ENCODE data around the gene SCN1A. TPM values are rescaled to one million over a fixed set of nuclear protein-coding genes. Genes with fewer than 3 reads are reported as not detected.

Gene SCN1A
- polyA plus RNA-seq, 3 donors = 0.17 to 0.39 (median 0.24) TPM

GRCh38 chr2:166090908-166091307 is 36.9 kb downstream of the SCN1A start:
- no peak for DNase-seq (ENCODE audit: extremely low read depth in 1 of 11, low read depth in 9 of 11, low spot score in 4 of 11)

DNA sequence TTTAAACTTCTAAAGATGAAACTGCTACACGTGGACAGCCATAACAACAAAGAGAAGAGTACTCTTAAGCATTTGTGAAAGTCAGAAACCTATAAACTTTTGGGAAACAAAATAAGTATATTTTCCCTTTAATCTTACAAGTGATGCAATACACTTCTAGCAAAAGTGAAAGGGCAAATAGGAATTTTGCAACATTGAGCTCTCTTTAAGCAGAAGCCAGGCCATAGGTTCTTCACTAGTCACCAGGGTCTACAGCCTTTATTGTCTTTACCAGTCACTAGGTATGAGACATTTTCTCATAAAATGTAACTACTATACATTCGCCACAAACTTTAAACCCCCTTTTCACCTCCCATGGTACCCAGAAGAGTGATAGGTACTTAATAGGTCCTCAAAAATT is 37.5 kb downstream of the SCN1A start:
- DNase-seq (ENCODE audit: extremely low read depth in 1 of 11, low read depth in 9 of 11, low spot score in 4 of 11) = no peak

GRCh38 chr2:166088634-166089033 is 39.2 kb downstream of the SCN1A start:
- no peak for DNase-seq (ENCODE audit: extremely low read depth in 1 of 11, low read depth in 9 of 11, low spot score in 4 of 11)

DNA sequence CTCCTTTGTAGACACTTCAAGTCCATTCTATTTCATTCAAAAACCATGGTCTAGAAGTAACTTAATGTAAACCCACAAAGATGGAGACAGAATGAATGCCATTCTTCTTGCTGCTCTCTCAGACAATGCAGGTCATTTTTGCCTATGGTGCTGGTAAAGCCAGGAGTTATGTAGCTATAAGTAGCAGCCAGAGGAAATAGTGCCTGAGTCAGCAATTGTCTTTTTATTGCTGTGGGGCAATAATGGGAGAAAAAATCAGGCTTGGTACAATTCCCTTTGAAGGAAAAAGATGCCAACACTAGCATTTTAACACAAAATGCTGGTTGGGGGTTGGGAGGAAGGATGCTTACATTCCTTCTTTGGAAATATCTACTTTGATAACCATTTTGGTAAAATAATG is 43.5 kb downstream of the SCN1A start:
- no peak for DNase-seq (ENCODE audit: extremely low read depth in 1 of 11, low read depth in 9 of 11, low spot score in 4 of 11)

DNA sequence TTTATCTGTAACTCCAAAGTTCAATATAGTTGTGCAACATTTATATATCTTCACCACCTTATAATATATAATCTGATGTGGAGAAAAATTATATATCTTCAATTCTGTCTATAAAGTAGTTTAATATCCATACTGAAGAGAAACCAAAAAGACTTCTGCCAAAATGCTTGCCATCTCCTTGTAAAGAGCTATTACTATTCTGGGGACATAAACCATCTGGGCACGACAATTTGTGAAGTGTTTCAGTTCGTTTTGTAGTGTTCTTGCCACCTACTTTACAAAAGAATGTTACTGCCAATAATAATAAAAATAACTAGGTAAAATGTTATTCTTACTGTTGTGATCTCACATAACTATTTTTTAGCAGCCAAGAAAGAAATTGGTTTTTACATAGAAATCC is 45.1 kb downstream of the SCN1A start:
- no peak for DNase-seq (ENCODE audit: extremely low read depth in 1 of 11, low read depth in 9 of 11, low spot score in 4 of 11)

- no peak for DNase-seq (ENCODE audit: extremely low read depth in 1 of 11, low read depth in 9 of 11, low spot score in 4 of 11)
Measured at GRCh38 chr2:166081852-166082251, 46.0 kb downstream of the SCN1A start.

- no peak for DNase-seq (ENCODE audit: extremely low read depth in 1 of 11, low read depth in 9 of 11, low spot score in 4 of 11)
Measured at GRCh38 chr2:166081131-166081632, 46.6 kb downstream of the SCN1A start.

GRCh38 chr2:166074430-166074829 is 53.4 kb downstream of the SCN1A start:
- DNase-seq (ENCODE audit: extremely low read depth in 1 of 11, low read depth in 9 of 11, low spot score in 4 of 11) = no peak

GRCh38 chr2:166074011-166074410 is 53.8 kb downstream of the SCN1A start:
- no peak for DNase-seq (ENCODE audit: extremely low read depth in 1 of 11, low read depth in 9 of 11, low spot score in 4 of 11)

DNA sequence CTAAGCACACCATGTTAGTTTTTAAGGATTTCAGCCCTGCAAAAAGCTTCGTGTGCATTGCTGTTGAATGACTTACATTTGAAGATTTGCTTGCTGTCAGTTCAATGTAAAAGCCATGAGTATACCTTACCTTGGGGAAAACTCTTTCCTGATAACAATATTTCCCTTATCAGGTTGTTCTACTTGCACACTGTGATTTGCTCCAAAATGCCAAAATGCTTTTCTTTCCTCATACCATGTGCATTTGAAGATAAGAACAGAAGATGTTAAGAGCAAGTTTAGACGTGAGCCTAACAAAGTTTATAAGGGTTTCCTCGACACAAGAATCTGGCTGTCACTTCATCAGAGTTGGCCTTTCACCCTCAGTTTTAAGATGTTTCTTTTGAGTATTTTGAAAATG is 57.6 kb downstream of the SCN1A start:
- no peak for DNase-seq (ENCODE audit: extremely low read depth in 1 of 11, low read depth in 9 of 11, low spot score in 4 of 11)

DNA sequence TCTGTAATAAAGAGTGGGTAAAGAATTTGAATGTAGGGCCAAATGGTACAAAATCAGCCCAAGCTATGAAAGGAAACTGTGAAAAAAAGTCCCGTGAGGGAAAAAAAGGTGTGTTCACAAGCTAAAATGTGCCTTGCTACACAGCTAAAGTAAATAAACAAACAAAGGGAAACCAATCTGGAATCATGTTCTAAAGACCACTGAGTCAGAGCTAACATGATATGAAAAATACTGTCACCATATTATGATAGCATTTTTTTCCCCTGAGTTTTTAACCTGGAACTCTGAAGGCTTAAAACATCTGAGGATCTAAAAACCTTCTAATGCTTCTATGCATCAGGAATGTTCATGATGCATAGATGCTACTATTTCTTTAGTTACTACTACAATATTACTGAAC is 58.8 kb downstream of the SCN1A start:
- no peak for DNase-seq (ENCODE audit: extremely low read depth in 1 of 11, low read depth in 9 of 11, low spot score in 4 of 11)

GRCh38 chr2:166067229-166067628 is 60.6 kb downstream of the SCN1A start:
- DNase-seq (ENCODE audit: extremely low read depth in 1 of 11, low read depth in 9 of 11, low spot score in 4 of 11) = no peak

- no peak for DNase-seq (ENCODE audit: extremely low read depth in 1 of 11, low read depth in 9 of 11, low spot score in 4 of 11)
Measured at GRCh38 chr2:166060191-166060590, 67.6 kb downstream of the SCN1A start.

- peak in 3 of 11 donors; percentile 2 to 4 (median 3) for DNase-seq (ENCODE audit: extremely low read depth in 1 of 11, low read depth in 9 of 11, low spot score in 4 of 11)
Measured at GRCh38 chr2:166057370-166058164, 70.3 kb downstream of the SCN1A start.

GRCh38 chr2:166044853-166045483 is 82.9 kb downstream of the SCN1A start:
- DNase-seq (ENCODE audit: extremely low read depth in 1 of 11, low read depth in 9 of 11, low spot score in 4 of 11) = no peak

DNA sequence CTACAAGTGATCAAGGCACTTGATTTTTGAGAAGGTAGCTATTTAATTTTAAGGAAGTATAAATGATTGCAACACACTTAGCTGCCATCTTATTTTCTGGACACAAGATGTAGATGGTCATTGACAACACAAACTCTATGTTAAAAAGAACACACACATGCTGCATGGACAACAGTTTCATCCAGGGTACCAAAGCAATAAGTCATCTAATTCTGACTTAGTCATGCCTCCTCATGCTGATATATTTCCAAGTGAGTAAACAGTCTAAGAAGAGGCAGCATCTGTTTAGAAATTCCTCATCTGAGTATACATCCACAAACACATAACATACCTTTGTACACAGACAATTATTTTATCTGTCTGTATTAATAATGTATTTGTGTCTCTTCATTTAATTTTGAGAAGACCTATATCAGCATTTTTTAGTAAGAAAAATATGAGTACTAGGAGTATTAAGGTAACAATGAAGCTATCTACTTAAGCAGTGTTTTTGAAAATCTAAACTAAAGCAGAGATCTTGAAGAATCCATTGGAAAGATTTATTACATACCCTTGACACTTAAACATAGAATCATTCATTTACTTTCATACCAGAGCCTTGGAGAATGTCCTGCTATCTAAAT is 84.9 kb downstream of the SCN1A start:
- DNase-seq (ENCODE audit: extremely low read depth in 1 of 11, low read depth in 9 of 11, low spot score in 4 of 11) = no peak

DNA sequence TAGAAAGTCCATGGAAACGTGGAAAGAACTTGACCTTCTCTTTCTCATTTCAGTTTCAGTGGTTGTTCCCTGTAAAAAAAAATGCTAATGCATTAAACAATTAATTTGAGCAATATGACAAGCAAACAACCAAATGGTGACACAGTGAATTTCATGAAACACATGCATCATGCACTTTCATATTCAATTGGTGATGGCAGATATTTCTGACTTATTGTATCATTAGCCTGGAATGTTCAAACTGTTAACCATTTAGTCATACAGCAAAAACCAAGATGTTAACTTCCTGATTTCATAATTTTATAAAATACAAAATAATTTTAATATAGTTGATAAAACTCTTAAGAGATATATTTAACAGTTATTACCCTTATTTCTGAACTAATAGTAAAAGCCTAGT is 85.5 kb downstream of the SCN1A start:
- no peak for DNase-seq (ENCODE audit: extremely low read depth in 1 of 11, low read depth in 9 of 11, low spot score in 4 of 11)

- DNase-seq (ENCODE audit: extremely low read depth in 1 of 11, low read depth in 9 of 11, low spot score in 4 of 11) = no peak
Measured at GRCh38 chr2:166041613-166042012, 86.2 kb downstream of the SCN1A start.

DNA sequence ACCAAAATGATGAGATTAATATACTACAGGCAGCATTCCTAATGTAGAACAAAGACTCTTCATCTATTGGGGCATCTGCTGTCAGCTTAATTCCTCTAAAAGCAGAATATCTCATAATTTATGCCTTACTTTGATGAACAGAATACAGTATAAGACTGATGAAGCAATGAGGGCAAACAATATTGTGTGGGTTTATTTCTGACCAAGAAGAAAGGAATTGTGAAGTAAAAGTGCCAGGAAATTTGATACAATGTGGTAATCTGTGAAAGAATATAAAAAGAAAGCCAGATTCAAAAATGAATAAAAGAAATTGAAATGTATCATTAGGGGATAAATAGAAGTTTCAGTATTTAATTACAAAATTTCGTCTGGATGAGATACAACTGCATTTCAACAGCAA is 95.5 kb downstream of the SCN1A start:
- DNase-seq (ENCODE audit: extremely low read depth in 1 of 11, low read depth in 9 of 11, low spot score in 4 of 11) = no peak

GRCh38 chr2:166031054-166031453 is 96.8 kb downstream of the SCN1A start:
- DNase-seq (ENCODE audit: extremely low read depth in 1 of 11, low read depth in 9 of 11, low spot score in 4 of 11) = peak in 2 of 11 donors; percentile 1

All from renal cortex interstitium (tissue), 11 donors.